Osteoblast (primary cell): ENCODE measurements around the gene MAMDC4. TPM values are rescaled to one million over a fixed set of nuclear protein-coding genes. Genes with fewer than 3 reads are reported as not detected.

Experiments
- DNase-seq: peaks from one replicate; pipeline ENCODE4 v3.0.0; 2011; ENCODE audit warnings: low spot score, mixed read lengths; ENCODE audit not compliant: insufficient read length; ENCODE audit errors: missing footprints
- H2AFZ ChIP-seq: 2 replicates; pipeline ENCODE4 v1.6.0; 2011; ENCODE audit warnings: mild to moderate bottlenecking, low read length
- H3K27ac ChIP-seq: 2 replicates; pipeline ENCODE4 v1.5.1; 2011; ENCODE audit warnings: mild to moderate bottlenecking, low read depth, low read length, moderate library complexity
- H3K27me3 ChIP-seq: 2 replicates; pipeline ENCODE4 v1.6.0; 2012; ENCODE audit warnings: mild to moderate bottlenecking, control low read depth, inconsistent platforms, low read length, moderate library complexity; ENCODE audit not compliant: insufficient read depth
- H3K36me3 ChIP-seq: 2 replicates; pipeline ENCODE4 v1.5.1; 2011; ENCODE audit warnings: mild to moderate bottlenecking, low read length, control low read depth, moderate library complexity; ENCODE audit not compliant: insufficient read depth
- H3K4me1 ChIP-seq: 2 replicates; pipeline ENCODE4 v1.5.1; 2011; ENCODE audit warnings: mild to moderate bottlenecking, low read length, control low read depth, moderate library complexity; ENCODE audit not compliant: insufficient read depth
- H3K4me2 ChIP-seq: 2 replicates; pipeline ENCODE4 v1.6.0; 2011; ENCODE audit warnings: mild to moderate bottlenecking, low read length; ENCODE audit not compliant: insufficient read depth
- H3K4me3 ChIP-seq: fragments of 200-600 bp; sonication (generic); 3 replicates; pipeline ENCODE4 v1.5.1; 2012; ENCODE audit warnings: mild to moderate bottlenecking, low read length, inconsistent platforms; ENCODE audit not compliant: insufficient read depth
- H3K79me2 ChIP-seq: 2 replicates; pipeline ENCODE4 v1.6.0; 2012; ENCODE audit warnings: mild to moderate bottlenecking, low read length, control low read depth, inconsistent platforms; ENCODE audit not compliant: insufficient read depth
- H3K9me3 ChIP-seq: 2 replicates; pipeline ENCODE4 v1.5.1; 2011; ENCODE audit warnings: low read depth, low read length, control low read depth
- H4K20me1 ChIP-seq: 2 replicates; pipeline ENCODE4 v1.6.0; 2012; ENCODE audit warnings: mild to moderate bottlenecking, low read length, control low read depth; ENCODE audit not compliant: insufficient read depth
- total RNA-seq: library from RNA; depleted of rRNA; stranded (reverse); fragments of >200 nt; gene quantifications from 2 replicates; pipeline ENCODE4 v1.2.3, GENCODE V29; 2012
- TF ChIP-seq, protein P1 (sequence below): IDR thresholded peaks from 2 replicates; pipeline ENCODE4 v1.5.1; 2011; ENCODE audit warnings: mild to moderate bottlenecking, low read depth, low read length, moderate library complexity; ENCODE audit errors: extremely low read depth

Gene MAMDC4
- total RNA-seq, 1 donor, result 1.4 TPM

DNA sequence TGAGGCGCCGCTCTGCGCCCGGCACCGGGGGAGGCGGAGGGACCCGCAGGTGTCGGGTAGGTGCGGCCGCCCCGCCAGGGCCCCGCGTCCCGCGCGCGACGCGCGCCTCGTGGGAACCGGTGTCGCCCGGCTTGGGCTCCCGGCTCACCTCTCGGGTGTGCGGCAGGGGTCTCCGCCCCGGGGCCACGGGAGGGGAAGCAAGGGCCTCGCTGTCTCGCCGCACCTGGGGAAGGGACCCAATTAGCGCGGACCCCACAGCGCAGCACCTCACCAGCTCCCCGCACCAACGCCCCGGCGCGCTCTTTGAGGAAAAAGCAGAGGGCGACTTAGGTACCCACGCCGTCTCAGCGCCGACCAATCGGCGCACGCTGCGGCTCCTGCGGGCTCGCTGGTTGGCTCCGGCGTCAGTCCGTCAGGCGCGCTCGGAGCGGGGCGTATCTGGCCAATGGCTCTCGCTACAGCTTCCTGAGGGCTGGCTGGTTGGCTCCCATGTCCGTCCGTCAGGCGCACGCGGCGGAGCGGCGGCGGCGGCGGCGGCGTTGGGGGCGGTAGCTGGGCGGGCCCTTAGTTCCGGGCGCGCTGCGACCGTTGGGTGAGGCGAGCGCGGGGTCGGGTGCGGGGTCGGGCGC, 33.9 kb downstream of the MAMDC4 start, which contains the start of gene TRAF2:
Gene TRAF2, plus strand, starts transcription at position 567 of the 629 bp plus-strand sequence. CDS start 12,225 bp downstream, outside the sequence.
- TF ChIP-seq, protein P1, sequence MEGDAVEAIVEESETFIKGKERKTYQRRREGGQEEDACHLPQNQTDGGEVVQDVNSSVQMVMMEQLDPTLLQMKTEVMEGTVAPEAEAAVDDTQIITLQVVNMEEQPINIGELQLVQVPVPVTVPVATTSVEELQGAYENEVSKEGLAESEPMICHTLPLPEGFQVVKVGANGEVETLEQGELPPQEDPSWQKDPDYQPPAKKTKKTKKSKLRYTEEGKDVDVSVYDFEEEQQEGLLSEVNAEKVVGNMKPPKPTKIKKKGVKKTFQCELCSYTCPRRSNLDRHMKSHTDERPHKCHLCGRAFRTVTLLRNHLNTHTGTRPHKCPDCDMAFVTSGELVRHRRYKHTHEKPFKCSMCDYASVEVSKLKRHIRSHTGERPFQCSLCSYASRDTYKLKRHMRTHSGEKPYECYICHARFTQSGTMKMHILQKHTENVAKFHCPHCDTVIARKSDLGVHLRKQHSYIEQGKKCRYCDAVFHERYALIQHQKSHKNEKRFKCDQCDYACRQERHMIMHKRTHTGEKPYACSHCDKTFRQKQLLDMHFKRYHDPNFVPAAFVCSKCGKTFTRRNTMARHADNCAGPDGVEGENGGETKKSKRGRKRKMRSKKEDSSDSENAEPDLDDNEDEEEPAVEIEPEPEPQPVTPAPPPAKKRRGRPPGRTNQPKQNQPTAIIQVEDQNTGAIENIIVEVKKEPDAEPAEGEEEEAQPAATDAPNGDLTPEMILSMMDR, result no peak
- peak; percentile 100 for DNase-seq
- Histone ChIP-seq H3K9me3 (no peaks in the 10 kb centered on the region), H3K36me3 (no peaks in the 10 kb centered on the region), H3K27me3 (no peaks in the 10 kb centered on the region), H4K20me1 (peaks cover 5% of the 10 kb centered on the region), H3K4me1 (peaks cover 19% of the 10 kb centered on the region), H3K79me2 (peaks cover 44% of the 10 kb centered on the region), H3K4me2 (peak within 1 kb of the TSS; percentile 91), H2AFZ (peak within 1 kb of the TSS; percentile 92), H3K27ac (peak within 1 kb of the TSS; percentile 6), H3K4me3 (peak within 1 kb of the TSS; percentile 79)

DNA sequence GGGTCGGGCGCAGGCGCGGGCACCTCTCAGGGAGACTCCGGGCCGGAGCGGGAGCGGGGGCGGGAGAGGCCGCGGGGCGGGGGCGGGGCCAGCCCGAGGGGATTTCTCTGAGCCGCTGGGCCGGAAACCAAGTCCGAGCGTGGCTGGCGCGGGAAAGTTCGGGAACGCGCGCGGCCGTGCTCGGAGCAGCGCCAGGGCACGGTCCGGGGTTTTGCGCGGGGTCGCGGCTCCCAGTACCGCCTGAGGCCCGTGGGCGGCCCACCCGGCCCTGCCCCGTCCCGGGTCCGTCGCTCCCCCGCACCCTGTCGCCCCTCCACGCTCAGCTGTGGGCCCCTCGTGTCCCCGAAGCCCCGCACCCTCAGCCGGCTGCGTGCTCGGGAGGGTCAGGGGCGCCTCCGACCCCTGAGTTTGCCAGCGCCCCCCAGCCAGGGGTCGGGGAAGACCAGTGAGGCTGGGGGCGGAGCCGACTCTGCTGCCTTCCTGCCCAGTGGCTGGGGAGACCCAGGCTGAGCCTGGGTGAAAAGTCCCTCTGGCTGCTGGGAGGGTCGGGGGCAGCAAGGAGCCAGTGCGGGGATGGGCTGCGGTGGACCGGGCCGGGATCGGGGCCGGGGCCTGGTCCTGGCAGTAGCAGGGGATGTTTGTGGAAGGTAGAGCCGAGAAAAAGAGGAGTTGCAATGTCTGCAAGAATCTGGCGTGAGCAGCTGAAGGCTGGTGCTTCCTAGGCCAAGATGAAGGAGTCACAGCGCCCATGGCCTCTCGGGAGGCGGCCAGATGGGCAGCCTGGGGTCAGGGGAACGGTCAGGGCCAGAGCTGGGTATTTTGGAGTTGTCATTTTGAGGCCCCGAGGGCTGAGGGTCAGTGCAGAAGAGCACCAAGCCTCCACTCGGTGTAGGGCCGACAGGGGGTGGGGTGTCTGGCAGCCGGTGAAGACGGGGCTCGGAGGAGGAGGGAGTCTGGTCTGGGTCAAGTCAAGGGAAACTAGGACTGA, 34.8 kb downstream of the MAMDC4 start:
- H4K20me1 ChIP-seq, result peaks cover 5% of the 10 kb centered on the region
- H3K36me3 ChIP-seq, result no peaks in the 10 kb centered on the region
- TF ChIP-seq, protein P1, result no peak
- H3K27ac ChIP-seq, result peak overlapping the region; percentile 6
- H3K27me3 ChIP-seq, result no peaks in the 10 kb centered on the region
- H3K4me2 ChIP-seq, result peak overlapping the region; percentile 83
- H3K4me1 ChIP-seq, result peaks cover 15% of the 10 kb centered on the region
- peak; percentile 99 for DNase-seq
- peak overlapping the region; percentile 79 for H3K4me3 ChIP-seq
- H2AFZ ChIP-seq, result peak overlapping the region; percentile 66
- H3K9me3 ChIP-seq, result no peaks in the 10 kb centered on the region
- peaks cover 51% of the 10 kb centered on the region for H3K79me2 ChIP-seq

DNA sequence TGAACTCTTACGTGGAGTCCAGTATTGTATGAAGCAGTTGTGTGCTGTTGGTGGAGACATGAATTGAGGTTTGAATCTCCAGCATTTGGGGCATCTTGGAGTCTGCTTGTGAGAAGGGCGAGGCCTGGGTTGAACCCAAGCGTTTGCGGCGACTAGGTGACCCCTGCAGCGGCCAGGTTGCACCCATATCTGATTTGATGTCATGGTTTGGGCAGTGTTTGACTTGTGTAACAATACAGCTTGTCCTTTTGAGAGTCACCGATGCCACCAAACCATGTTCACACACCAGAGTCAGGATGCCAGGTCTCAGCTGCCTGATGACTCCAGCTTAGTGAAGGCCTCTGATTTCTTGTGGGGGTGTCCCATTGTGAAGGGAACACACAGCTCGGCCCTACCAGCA, 36.3 kb downstream of the MAMDC4 start:
- no peak overlapping the region for H3K4me3 ChIP-seq
- H2AFZ ChIP-seq, result no peak overlapping the region
- H4K20me1 ChIP-seq, result peaks cover 5% of the 10 kb centered on the region
- DNase-seq, result peak; percentile 64
- H3K4me1 ChIP-seq, result peaks cover 6% of the 10 kb centered on the region
- no peaks in the 10 kb centered on the region for H3K27me3 ChIP-seq
- peaks cover 63% of the 10 kb centered on the region for H3K79me2 ChIP-seq
- no peaks in the 10 kb centered on the region for H3K36me3 ChIP-seq
- no peak overlapping the region for H3K4me2 ChIP-seq
- H3K27ac ChIP-seq, result no peak overlapping the region
- no peaks in the 10 kb centered on the region for H3K9me3 ChIP-seq
- TF ChIP-seq, protein P1, result no peak

DNA sequence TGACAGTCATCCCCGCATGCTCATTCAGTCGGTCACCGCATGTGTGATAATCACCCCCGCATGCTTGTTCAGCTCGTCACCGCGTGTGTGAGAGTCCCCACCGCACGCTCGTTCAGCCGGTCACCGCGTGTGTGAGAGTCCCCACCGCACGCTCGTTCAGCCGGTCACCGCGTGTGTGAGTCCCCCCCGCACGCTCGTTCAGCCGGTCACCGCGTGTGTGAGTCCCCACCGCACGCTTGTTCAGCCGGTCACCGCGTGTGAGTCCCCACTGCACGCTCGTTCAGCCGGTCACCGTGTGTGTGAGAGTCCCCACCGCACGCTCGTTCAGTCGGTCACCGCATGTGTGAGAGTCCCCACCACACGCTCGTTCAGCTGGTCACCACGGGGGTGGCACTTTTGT, 37.7 kb downstream of the MAMDC4 start:
- no peak overlapping the region for H3K4me3 ChIP-seq
- H4K20me1 ChIP-seq, result peaks cover 8% of the 10 kb centered on the region

More for the DNA sequence above, 37.7 kb downstream of the MAMDC4 start:
- Histone ChIP-seq H3K27me3 (no peaks in the 10 kb centered on the region), H3K36me3 (peaks cover 3% of the 10 kb centered on the region), H3K4me2 (no peak overlapping the region), H3K4me1 (peaks cover 6% of the 10 kb centered on the region), H2AFZ (no peak overlapping the region), H3K79me2 (peaks cover 75% of the 10 kb centered on the region), H3K9me3 (no peaks in the 10 kb centered on the region), H3K27ac (no peak overlapping the region)
- no peak for DNase-seq
- TF ChIP-seq, protein P1, result no peak
